Right cardiac atrium (tissue), 5 donors: ENCODE data around the gene TAS2R60. TPM values are rescaled to one million over a fixed set of nuclear protein-coding genes. Genes with fewer than 3 reads are reported as not detected.

Experiments used
- ATAC-seq, 2 donors: fragments of 200-7000 bp; cut with Tn5 transposase; one replicate each; pipeline versions ENCODE4 v1.8.0 to v1.9.1; 2020; ENCODE audit warnings: moderate library complexity in 2 of 2, mild to moderate bottlenecking in 1 of 2
- DNase-seq, 3 donors: peaks; one replicate each; pipeline ENCODE4 v3.0.0-alpha.2; 2020
- H3K27ac ChIP-seq: one replicate; pipeline ENCODE4 v1.5.1; 2013; ENCODE audit warnings: mild to moderate bottlenecking, low read length, control low read depth, moderate library complexity
- H3K27me3 ChIP-seq: one replicate; pipeline ENCODE4 v1.6.1; 2013; ENCODE audit not compliant: control insufficient read depth, insufficient read depth
- H3K4me1 ChIP-seq: one replicate; pipeline ENCODE4 v1.6.1; 2013; ENCODE audit warnings: low read length; ENCODE audit not compliant: control insufficient read depth, insufficient read depth
- H3K4me3 ChIP-seq: one replicate; pipeline ENCODE4 v1.5.1; 2013; ENCODE audit warnings: low read length, control low read depth
- H3K9me3 ChIP-seq: one replicate; pipeline ENCODE4 v1.6.1; 2013; ENCODE audit warnings: low read length; ENCODE audit not compliant: control insufficient read depth
- WGBS: extraction: QIAGEN DNeasy Blood & Tissue Kit; methylation state at CpG from one replicate; pipeline ENCODE4 v1.1.7; 2013; 5-methylcytosine and 5-hydroxymethylcytosine counted together
- intact Hi-C, 4 donors: fragments of 100-400 bp; cut with DNase I; formaldehyde crosslinking; loops; one replicate each; pipeline versions ENCODE4 v1.11.0 to v1.14.0; 2022 to 2023
- polyA plus RNA-seq: library from polyadenylated mRNA; stranded (reverse); fragments of 200-250 nt; gene quantifications from one replicate; pipeline ENCODE4 v1.2.3, GENCODE V29; 2013
- total RNA-seq, 4 donors: library from RNA; stranded (reverse); fragmentation: NEBNext Ultra II Directional; extraction: Animal tissue kit (Norgen Biotek cat#: 25700); gene quantifications; one replicate each; pipeline ENCODE4 v1.2.1, GENCODE V29; 2021
- donor health status: healthy with polysubstance abuse.
- donor health status: DM: no; HTN: yes; CAD: no.
- donor health status: DM: no; HTN: no; CAD: no.
- donor health status: DM: no; HTN: yes; CAD: no; lungs with severe emphysema.
- donor health status: DM: yes; HTN: yes; CAD: no.

TAS2R60 gene
- total and polyA plus RNA-seq, 5 donors: not detected

DNA sequence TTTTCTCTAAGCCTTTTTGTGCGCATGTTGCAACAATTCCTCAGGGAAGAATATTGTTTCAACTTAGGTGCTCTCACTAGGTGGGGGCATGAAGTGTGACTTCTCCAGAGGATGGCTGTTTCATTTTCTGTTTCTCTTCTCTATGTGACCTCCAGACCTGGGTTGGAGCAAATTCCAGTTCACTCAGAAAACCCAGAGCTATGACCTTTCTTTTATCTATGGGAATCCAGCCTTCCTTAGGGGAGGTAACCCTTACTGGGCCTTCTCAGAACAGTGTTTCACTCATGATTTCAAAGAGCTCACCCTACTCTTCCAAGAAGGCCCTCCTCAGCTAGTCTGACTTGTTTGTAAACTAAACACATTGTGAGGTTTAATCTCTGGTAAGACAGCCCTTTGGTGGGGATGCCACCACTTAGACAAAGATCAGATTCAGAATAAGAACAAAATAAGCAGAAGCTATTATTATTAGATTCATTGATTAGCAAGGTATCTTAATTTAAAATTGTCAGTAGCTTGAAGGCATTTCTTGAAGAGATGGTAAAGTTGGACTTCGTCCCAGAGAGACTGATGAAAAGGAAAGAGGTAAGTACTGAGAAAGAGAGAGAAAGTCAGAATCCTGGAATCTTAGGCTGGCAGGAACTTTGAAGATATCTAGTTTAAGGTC, 16.6 kb upstream of the TAS2R60 start:
- H3K4me3 ChIP-seq: no peak overlapping the region
- ATAC-seq (no peak), DNase-seq (no peak)
- H3K4me1 ChIP-seq: no peaks in the 10 kb centered on the region
- 91% methylated on average over 2 of the region's 2 CpGs for WGBS
- no peaks in the 10 kb centered on the region for H3K9me3 ChIP-seq
- no peak overlapping the region for H3K27ac ChIP-seq
- no peaks in the 10 kb centered on the region for H3K27me3 ChIP-seq
- intact Hi-C loops: no loop called here

DNA sequence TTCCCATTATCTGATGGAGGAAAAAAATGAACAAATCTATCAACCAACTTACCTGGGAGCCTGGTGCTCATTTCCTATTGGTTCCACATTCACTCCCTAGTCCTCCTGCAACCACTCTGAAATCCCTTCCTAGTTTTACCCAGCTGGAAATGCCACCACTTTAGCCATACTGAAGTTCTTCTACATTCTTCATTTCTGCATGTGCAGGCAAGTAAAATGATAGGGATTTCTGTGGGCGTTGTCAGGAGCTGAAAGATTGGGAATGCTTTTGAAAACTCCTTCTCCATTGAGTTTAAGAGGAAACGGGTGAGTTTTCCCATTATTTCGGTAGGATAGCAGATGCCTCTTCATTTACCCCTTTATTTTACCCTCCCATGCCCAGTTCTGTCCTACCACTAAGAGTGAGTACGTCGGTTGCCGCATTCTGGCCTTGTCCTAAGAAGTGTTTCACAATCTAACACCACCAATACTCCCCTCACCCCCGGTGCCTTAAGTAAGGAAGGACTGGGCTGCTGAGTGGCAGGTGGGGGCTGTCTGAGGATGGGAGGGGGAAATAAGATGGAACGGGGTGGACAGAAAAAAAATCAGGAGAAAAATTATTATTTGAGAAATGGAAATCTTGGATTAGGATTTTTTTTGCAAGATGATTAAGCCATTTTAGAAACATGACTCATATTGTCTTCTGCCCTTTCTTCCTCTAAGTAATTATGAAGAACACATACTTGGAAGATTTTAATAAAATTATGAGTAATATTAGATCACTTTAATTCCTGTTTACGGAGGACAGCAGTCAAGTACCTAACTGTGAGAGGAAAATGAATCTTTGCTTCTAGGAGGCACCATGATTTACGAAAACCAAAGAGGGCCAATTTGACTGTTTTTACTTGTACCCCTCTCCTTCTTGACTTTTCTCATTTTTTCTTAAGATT, 13.2 kb upstream of the TAS2R60 start:
- Histone ChIP-seq H3K27ac (no peak overlapping the region), H3K27me3 (no peaks in the 10 kb centered on the region), H3K4me1 (no peaks in the 10 kb centered on the region), H3K4me3 (no peak overlapping the region), H3K9me3 (no peaks in the 10 kb centered on the region)
- DNase-seq (no peak), ATAC-seq (no peak)
- 77% methylated on average over 10 of the region's 10 CpGs for WGBS
- intact Hi-C loops: no loop called here

DNA sequence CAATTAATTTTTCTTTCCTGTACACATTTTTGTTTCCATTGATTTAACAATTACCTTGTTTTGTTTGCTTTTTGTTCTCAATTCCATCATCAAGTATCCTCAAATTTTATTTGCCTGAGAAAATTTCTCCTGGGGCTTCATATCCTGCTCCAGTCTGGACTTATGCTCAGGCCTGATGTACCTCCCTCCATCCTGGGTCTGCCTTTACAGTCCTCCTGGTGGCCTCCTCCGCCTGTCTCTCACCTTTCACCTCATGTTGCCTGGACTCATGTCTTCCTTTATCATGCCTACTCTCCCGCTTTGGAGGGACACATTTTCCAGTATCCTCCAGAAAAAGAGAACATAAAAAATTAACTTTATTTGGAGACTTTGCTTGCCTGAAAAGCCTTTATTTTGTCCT, 12.1 kb upstream of the TAS2R60 start:
- intact Hi-C loops: no loop called here
- Histone ChIP-seq H3K4me1 (no peaks in the 10 kb centered on the region), H3K4me3 (no peak overlapping the region), H3K27me3 (no peaks in the 10 kb centered on the region), H3K27ac (no peak overlapping the region), H3K9me3 (no peaks in the 10 kb centered on the region)
- no peak for DNase-seq
- no peak for ATAC-seq
- 67% methylated on average over 2 of the region's 2 CpGs for WGBS

DNA sequence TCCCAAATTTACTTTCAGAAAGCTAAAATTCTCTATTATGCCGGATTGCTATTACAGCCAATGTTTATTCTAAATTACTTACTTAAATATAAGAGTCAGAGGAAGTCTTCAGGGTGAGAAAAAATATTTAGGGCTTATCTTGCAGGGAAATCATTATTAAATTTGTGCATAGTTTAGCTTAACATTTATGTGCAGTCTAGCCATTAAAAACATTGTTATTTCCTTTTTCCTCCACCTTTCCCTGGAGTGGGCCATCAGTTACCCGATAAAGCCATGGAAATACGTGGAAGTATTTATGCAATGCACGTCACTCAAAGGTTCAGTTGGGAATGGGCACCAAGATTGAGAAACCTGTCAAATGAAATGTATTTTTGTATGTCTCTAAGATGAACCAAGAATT, 9.5 kb upstream of the TAS2R60 start:
- intact Hi-C loops: no loop called here
- Histone ChIP-seq H3K4me3 (no peak overlapping the region), H3K4me1 (no peaks in the 10 kb centered on the region), H3K27ac (no peak overlapping the region), H3K27me3 (no peaks in the 10 kb centered on the region), H3K9me3 (no peaks in the 10 kb centered on the region)
- no peak for DNase-seq
- 78% methylated on average over 4 of the region's 4 CpGs for WGBS
- no peak for ATAC-seq

DNA sequence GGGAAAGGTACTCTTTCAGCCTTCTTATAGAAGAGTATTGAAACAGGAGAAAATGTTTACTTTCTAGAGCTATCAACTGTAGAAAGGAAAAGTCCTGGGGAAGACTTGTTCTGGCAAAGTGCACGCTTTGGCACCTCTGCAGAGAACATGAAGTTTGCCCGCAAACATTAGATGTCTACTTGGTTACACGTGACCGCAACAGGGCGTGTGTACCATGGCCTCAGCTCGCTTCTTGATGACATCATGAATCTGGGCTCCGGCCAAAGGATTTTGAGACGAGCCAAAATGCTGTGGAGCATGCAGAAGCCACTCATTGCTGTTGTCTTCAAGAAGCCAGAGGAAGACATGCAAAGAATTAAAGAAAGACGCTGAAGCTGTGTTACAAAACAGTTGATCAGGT, 8.6 kb upstream of the TAS2R60 start:
- H3K4me3 ChIP-seq: no peak overlapping the region
- intact Hi-C loops: no loop called here
- ATAC-seq (peak; percentile 49 to 75), DNase-seq (peak; percentile 70 to 88 (median 80))
- no peak overlapping the region for H3K27ac ChIP-seq
- H3K27me3 ChIP-seq: no peaks in the 10 kb centered on the region
- WGBS: 60% methylated on average over 9 of the region's 9 CpGs
- H3K9me3 ChIP-seq: no peaks in the 10 kb centered on the region
- no peaks in the 10 kb centered on the region for H3K4me1 ChIP-seq

DNA sequence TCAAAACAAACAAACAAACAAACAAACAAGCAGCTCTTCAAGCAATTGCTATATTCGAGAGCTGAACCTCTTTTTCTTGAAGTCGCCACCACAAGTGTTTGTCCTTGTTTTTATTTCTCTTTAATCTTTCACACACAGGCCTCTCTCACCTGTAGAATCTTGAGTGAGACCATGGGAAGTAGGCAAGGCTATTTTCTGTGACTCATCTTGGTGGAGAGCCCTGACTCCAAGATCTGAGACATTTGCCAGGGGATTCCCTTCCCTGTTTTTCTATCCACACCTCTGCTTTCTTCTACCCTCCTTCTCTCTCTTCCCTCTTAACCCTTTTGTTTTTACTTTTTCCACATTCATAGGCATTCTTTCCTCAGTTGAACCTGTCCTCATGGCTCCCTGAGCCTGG, 8.0 kb upstream of the TAS2R60 start:
- 91% methylated on average over 2 of the region's 2 CpGs for WGBS
- no peaks in the 10 kb centered on the region for H3K4me1 ChIP-seq
- intact Hi-C loops: no loop called here
- H3K4me3 ChIP-seq: no peak overlapping the region
- DNase-seq: no peak
- no peaks in the 10 kb centered on the region for H3K27me3 ChIP-seq
- no peaks in the 10 kb centered on the region for H3K9me3 ChIP-seq
- ATAC-seq: no peak
- H3K27ac ChIP-seq: no peak overlapping the region

DNA sequence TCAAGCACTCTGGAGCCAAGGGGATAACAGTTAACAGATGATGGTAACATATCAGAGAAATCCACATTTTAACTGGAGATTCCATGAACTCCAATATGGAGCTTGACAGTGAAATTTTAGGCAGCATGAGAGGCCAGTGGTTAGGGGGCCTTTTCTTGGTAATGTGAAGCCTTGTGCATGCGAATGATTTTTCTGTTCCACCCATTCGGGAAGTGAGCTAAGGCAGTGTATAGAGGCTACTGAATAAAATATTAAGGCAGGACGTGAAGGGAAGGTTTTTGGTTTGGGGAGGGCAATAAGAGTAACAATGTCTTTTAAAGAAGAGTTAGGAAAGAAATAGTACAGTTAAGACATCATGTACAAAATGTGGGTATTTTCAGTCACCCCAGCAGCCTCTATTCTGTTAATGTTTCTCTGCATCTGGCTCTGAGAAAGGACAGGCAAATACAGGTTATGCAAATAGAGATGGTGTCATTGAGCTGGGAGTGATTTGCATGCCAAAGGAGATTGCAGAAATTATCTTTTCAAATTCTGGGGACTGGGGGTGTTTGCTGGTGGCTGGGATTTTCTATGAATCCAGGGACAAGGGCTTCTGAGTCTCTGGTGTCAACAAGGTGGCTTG, 6.8 kb upstream of the TAS2R60 start:
- no peaks in the 10 kb centered on the region for H3K27me3 ChIP-seq
- ATAC-seq: no peak
- no peaks in the 10 kb centered on the region for H3K4me1 ChIP-seq
- WGBS: 91% methylated on average over 3 of the region's 3 CpGs
- no peak overlapping the region for H3K4me3 ChIP-seq
- DNase-seq: no peak
- H3K27ac ChIP-seq: no peak overlapping the region
- no peaks in the 10 kb centered on the region for H3K9me3 ChIP-seq
- intact Hi-C loops: no loop called here

DNA sequence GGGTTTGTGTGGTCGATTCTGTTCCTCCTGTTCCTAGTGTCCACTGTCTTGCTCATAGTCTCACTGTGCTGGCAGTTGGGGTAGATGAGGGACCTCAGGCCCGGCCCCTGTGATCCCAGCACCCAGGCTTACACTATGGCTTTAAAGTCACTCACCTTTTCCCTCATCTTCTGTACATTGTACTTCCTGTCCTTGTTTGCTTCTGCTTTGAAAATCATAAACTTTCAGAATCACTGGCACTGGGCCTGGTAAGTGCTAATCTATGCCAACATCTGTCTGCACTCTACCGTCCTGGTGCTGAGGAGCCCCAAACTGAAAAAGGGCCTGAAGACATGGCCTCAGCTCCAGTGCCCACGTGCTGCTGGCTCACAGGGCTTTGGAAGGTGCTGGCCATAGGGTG, 5.7 kb upstream of the TAS2R60 start:
- no peak for ATAC-seq
- intact Hi-C loops: no loop called here
- 71% methylated on average over 4 of the region's 4 CpGs for WGBS
- Histone ChIP-seq H3K27ac (no peak overlapping the region), H3K9me3 (no peaks in the 10 kb centered on the region), H3K27me3 (no peaks in the 10 kb centered on the region), H3K4me3 (no peak overlapping the region), H3K4me1 (no peaks in the 10 kb centered on the region)
- no peak for DNase-seq

DNA sequence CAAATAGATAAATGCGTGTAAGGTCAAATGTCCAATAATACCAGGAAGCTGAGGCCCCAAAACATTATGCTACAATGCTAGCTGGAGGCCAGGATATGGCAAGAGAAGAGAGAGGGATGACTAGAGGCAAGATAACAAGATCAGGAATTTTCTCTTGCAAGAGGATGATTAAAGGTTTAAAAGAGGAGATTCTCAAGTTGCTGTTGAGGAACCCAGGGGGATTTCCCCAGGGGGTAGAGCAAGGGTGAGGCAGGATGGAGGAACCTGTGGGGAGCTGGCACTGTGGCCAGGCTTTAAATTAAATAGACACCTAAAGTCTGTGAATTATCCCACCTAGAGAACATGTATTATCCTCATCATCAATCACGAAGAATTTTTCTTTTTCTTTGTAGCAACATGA, 3.4 kb upstream of the TAS2R60 start:
- 93% methylated on average over 2 of the region's 2 CpGs for WGBS
- DNase-seq (no peak), ATAC-seq (no peak)
- no peaks in the 10 kb centered on the region for H3K4me1 ChIP-seq
- intact Hi-C loops: no loop called here
- H3K27ac ChIP-seq: no peak overlapping the region
- H3K27me3 ChIP-seq: no peaks in the 10 kb centered on the region
- no peak overlapping the region for H3K4me3 ChIP-seq
- H3K9me3 ChIP-seq: no peaks in the 10 kb centered on the region

DNA sequence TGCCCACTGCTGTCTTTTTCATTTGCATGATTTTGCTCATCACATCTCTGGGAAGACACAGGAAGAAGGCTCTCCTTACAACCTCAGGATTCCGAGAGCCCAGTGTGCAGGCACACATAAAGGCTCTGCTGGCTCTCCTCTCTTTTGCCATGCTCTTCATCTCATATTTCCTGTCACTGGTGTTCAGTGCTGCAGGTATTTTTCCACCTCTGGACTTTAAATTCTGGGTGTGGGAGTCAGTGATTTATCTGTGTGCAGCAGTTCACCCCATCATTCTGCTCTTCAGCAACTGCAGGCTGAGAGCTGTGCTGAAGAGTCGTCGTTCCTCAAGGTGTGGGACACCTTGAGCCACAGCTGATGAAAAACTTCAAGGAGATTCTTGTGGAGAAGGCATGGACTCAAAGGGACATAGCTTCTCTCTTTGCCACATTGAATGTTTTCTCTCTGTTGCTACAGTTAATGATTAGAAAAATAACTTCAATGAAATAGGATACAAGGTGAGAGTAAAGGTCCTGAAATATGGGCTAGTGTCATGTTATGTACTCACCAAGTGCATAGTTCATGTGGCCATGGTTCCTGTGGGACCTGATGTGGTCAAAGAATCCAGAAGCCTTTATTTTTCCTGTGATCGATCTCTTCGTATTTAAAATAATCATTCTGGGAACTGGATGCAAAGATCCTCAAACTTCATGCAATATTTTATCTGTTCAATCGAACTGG, 970 bp downstream of the TAS2R60 start:
- DNase-seq (no peak), ATAC-seq (no peak)
- H3K27ac ChIP-seq: no peak overlapping the region
- H3K4me3 ChIP-seq: no peak overlapping the region
- H3K9me3 ChIP-seq: no peaks in the 10 kb centered on the region
- intact Hi-C loops: no loop called here
- 94% methylated on average over 6 of the region's 6 CpGs for WGBS
- H3K4me1 ChIP-seq: no peaks in the 10 kb centered on the region
- H3K27me3 ChIP-seq: no peaks in the 10 kb centered on the region

DNA sequence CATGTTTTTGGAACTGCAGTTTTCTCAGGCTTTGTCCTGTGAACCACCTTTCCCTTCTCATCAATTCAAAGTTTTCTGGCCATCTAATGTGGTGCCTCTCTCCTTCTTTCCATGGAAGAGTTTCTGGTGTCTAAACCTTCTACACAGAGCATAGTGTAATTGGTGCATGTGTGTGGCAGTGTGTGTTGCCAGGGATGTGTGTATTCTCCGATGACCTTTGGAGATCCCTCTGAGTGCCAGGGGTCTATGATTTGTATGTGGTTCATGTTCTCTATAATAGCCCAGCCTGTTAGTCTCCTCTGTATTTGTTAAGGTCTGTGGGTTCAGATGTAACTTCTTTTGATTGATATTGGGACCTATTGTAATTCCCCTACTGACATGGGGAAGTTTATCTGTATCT, 1.5 kb downstream of the TAS2R60 start:
- no peak for ATAC-seq
- intact Hi-C loops: no loop called here
- H3K27ac ChIP-seq: no peak overlapping the region
- H3K27me3 ChIP-seq: no peaks in the 10 kb centered on the region
- no peak for DNase-seq
- H3K9me3 ChIP-seq: no peaks in the 10 kb centered on the region
- H3K4me3 ChIP-seq: no peak overlapping the region
- no peaks in the 10 kb centered on the region for H3K4me1 ChIP-seq
- WGBS: 95% methylated on average over 1 of the region's 1 CpG
